HG02943 (cell line): Measurements from ENCODE around the gene SETD3.

Source experiments
- ATAC-seq: cut with Tn5 transposase; IDR thresholded peaks from one replicate; pipeline ENCODE4 v1.9.1; 2021; ENCODE audit warnings: mild to moderate bottlenecking, low read depth, moderate library complexity; ENCODE audit not compliant: unreplicated experiment

The SETD3 gene

DNA sequence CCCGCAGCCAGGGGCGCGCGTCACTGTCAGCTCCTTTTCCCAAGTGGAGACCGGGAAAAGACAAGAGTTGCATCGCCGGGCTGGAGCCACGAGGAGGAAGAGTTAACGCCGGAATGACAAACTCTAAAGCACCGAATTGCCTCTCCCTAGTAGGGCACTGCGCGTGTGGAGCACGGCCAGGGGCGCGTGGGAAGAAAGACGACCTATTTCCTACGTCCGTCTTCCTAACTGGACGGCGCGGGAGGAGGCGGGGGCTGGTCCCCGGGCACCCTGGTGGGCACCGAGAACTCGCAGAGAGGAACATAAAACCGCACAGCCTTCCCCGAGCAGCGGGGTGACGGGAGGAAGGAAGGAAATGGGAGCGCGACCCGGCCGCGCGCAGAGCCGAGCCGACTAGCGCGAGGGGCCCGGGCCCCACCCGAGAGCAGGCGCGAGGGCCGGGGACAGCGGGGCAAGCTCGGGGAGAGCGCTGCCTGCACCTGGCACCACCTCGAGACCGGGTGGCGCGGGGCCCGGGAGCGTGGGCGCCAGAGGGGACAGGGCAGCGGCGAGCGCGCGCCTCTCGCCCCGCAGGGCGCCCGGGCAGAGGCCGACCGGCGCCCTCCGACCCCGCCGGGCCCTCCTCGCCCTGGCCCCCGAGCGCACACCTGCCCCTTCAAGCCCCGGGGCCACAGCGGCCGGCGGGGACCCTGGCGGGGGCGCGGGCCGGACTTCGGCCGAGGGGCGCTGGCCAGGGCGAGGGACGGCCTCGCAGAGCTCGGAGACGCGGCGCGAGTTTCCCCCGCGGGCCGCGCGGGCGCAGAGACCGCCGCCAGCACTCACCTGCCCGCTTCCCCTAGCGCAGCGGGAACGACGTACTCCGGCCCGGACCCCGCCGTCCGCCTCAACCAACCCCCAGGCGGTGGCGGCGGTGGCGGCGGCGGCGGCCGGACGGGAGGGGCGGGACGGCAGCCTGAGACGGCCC, at the start of gene SETD3:
Gene SETD3, minus strand, starts transcription at position 954 of the 964 bp plus-strand sequence. CDS start 15,054 bp downstream, outside the sequence.
- peak; percentile 6 for ATAC-seq

DNA sequence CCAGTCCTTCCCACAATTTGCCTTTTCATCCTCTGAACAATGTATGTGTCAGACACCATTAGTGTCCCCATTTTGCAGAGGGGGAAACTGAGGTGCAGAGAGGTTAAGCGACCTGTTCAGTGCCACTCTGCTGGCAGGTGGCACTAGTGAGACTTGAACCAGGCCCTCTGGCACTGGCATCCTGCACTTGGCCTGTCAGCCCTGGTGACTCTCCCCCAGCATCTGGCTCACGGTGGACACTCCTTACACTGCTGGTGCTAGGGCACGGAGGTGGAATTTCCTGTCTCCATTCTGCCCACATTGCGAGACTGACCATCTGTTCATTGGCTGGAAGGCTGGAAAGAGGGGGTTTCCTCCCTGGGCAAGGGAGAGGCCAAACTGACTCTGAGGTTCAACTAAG, 49.2 kb upstream of the SETD3 start:
- no peak for ATAC-seq

DNA sequence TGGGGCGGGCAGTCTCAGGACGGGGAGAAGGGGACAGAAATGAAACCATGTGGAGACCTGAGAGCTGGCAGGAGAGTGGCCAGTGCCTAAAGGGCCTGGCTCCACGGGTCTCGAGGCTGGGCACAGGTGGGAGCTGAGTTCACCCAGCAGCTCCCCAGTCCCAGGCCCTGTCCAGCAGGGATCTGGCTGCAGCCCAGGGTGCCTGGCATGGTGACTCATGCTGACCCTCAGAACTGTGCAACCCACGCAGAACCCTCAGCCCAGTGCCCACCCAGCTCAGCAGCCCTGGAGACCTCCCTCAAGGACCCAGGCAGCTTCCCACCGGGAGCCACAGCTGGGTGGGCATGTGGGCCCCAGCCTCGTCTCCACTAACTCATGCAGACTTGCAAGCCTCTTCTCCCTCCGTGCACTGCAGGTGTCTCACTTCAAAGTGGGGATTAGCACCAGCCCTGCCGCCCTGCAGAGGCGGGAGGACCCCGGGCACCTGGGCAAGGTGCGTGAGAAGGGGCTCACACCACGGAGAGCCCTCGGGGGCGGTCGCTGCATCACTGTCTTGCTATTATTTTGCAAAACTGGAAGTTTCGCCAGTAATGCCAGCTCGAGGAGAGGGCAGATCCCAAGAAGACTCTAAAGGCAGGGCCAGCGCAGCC, 46.9 kb upstream of the SETD3 start:
- ATAC-seq, result no peak

DNA sequence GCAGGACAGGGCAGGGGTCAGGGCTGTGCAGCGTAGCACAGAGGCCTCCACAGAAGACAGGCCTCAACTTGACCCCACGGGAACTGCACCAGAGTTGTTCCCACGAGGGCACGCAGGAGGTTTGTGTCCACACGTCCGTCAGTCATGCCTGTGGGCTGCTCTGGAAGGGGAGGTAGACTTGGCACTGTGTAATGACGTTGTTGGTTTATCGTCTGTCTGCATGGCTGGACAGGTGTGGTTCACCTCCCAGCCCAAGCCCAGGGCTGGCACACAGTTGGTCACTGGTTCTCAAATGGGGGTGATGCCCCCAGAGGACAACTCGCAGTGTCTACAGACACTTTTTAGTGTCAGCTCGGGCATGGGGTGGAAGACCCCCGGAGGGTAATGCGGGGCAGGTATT, 46.4 kb upstream of the SETD3 start:
- no peak for ATAC-seq

DNA sequence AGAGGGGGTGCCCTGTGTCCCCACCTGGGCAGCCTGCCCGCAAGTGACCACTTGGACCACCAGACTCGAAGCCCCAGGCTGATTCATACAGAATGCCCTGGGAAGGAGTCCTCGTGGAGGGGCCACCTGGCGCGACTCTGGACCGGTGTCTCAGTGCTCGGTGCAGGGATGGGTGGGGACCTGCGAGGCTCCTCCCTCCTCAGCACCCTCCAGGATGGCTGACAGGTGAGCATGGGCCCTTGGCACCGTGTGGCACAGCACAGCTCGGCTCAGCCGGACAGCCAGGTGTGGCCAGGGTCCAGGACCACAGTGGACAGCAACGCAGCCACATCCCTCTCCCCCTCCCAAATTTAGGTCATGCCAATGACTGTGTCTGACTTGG, 45.0 kb upstream of the SETD3 start:
- no peak for ATAC-seq

DNA sequence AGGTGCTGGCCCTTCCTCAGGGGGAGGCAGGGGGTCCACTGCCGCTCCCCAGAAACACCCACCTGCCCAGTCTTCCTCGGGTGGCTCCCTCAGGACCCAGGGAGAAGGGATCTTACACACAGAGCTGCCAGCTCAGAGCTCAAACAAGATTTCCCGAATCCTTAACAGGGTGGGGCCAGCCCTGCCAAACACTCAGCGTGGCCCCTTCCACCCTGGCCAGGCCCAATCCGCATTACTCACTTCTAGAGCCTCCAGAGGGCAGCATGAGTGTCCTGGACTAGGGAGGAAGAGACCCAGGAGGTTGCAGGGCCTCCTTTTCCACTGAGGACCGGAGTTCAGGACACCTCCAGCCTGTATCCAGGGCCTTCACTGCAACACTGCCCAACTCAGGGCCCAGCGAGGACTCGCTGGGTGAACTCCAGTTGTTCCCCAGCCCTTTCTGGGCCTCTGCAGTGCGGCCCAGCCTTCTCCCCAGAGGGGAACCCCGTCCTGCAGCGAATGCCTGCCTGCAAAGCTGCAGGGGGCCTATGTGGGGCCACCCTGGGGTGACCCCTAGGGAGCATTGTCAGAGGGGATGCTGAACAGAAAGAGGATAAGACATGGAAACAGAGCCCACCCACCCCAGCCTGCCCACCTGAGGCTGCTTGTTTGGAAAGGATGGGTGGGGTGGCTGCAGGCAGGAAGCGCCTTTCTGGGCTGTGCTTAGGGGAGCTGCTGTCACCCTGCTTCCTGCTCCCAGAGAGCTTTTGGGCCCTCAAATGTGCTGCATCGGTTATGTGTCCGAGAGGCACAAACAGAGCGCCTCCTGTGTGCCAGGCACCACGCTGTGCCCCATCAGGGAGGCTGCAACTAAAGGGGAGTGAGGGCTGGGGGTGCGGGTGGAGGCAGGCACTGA, 44.4 kb upstream of the SETD3 start:
- no peak for ATAC-seq

DNA sequence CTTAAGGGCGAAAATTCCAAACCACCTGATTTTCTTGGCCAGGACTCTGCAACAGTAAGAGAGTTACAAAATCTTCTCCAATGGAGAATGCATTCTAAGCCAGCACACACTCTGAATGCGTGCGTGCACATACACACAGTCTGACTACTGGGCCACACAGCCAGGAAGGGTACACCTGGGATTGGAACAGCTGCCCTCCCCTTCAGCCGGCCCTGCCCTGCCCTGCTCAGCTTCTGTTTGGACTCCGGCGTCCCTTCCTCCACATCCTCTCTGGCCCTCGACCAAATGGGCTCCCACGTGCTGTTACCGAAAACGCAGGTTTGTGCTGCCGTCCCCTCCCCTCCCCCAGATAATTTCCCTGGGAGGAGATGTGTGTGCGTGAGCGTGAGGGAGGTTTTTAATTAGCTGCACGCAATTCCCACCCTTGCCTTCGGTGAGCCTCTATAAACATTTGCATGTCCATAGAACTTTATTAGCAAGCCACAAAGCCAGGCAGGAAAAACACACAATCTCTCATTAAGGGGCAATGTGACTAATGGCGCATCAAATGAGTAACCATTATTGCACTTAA, 43.5 kb upstream of the SETD3 start:
- ATAC-seq, result no peak

DNA sequence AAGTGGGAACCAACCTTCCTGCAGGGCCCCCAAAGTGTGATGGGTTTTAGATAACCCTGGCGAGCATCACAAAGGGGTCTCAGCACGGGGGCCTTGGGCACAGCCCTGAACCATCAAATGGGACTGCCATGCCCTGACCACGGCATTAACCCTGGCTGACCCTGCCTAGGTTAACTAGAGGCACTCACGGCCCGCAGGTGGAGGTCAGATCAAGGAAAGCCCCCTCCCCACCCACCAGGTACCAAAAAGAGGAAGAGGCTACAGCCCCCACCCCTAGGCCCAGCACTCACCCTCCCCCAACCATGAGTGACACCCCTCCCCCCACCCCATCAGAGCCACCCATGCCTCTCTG, 43.0 kb upstream of the SETD3 start:
- no peak for ATAC-seq

DNA sequence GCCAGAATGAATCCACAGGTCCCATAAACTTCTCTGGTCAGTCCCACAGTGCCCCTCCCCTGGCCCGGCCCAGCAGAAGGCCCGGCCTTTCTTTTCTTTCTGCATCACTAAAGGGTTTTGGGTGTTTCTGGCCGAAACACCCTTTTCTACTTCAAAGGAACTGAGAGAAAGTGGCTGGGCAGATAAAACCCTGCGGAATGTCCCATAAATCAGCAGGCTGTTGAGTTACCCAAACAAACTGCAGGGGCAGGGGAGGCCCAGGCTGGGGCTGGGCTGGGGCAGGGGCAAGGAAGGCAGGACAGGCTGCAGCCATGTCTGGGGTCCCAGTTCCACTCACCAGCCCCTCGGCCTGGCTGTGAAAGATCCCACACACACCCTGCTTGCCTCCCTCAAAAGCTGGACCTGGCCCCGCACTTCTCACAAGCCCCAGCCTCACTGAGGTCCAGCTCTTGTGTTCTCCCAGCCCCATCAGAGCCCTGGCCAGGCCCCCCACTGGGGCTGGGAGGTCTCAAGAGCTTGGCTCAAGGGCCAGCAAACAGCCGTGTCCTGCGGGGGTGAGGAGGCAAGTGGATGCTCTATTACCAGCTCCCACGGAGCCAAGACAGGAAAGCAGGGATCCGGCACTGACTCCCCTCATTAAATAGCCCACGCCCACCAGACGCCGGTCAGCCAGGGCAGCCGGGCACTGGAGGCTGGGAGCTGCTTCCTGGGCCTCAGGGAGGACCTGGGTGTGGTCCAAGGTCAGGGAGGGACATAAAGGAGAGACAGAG, 42.5 kb upstream of the SETD3 start:
- ATAC-seq, result no peak

DNA sequence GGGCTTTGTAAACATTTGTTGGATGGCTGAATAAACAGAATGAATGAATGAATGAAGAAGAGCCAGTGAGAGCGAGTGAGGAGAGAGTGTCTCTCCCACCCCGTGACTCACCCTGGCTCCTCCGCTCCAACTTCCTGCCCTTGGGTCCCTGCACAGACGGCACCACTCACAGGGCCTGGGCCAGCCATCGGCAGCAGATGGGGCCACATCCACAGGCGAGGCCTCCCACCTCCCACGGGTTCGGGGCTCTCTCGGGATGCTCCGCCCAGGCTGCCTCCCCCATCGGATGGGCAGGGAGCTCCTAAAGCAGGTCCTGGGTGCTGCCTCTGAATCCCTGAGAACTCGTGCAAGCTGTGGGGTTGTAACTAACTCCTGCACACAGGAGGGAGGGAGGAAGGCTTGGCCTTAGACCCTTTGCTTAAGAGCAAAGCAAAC, 41.8 kb upstream of the SETD3 start:
- no peak for ATAC-seq

DNA sequence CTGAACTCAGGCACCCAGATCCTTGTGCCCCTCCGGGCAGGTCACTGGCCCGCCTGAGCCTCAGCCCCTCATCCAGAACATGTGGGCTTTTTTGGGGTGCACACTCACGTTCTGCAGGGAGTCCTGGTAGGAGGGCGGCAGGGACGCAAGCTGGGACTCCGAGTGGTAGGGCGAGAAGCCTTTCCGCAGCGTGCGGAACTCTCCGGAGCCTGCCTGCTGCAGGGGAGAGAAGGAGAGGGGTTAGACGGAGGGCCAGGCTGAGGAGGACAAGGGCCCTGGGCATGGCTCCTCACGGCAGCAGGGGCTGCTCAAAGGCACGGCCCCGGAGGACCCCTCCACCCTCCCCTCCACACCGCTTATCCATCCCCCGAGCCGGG, 41.4 kb upstream of the SETD3 start:
- no peak for ATAC-seq

DNA sequence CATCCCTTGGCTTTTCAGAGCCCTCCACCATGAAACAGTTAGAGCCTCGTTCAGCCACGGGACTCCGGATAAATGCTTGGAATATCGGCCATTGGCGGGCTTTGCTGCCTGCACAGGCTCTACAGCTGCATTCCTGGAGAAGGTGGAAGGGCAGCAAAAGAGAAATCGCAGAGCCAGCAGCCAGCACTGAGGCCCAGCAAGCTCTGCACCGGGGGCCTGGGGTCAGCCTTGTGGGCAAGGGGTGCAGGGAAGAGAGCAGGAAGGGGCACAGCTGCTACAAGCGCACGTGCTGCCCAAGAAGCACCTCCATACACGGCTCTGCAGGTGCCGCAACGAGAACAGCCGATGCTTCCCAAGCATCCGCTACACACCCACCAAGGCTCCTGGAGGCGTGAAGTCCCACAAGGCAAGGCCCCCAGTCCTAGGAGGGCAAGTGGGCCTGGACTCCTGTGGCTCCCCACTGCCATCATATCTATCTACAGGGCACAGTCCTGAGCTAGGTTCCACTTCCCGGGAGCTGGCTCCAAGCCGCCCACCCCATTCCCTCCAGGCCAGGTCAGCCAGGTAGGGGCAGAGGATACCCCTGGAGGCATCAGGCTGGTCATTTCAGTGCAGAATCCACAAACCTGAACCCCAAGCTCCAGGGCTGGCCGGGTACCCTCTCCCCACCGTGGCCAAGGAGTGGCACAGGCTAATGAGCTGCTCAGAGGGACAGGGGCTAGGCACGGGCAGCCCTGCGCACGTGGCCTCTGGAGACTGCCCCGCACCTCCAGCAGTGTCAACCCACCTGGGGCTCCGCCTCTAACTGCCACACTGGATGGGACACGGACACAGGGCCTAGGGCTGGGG, 40.7 kb upstream of the SETD3 start:
- ATAC-seq, result no peak

DNA sequence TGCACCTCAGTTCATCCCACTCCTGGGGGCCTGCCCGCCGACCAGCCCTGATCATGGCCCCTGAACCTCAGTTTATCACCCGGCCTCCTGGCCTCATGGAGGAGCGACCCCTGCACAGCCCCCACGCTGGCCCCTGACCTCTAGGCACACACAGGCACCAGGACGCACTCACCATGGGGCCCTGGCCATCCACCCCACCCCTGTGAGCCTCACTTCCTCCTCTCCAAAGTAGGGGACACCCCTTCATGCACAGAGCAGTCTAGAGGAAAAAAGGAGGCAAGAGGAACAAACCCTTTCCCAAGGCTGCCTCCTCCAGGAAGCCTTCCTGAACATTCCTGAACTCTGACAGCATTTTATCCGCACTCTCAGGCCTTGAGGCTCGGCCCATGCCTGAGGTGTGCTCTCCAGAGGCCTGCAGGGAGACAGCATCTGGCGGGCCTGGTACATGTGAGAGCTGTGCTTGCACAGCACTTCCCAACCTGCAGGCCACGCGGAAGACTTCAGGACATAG, 40.0 kb upstream of the SETD3 start:
- ATAC-seq, result no peak

DNA sequence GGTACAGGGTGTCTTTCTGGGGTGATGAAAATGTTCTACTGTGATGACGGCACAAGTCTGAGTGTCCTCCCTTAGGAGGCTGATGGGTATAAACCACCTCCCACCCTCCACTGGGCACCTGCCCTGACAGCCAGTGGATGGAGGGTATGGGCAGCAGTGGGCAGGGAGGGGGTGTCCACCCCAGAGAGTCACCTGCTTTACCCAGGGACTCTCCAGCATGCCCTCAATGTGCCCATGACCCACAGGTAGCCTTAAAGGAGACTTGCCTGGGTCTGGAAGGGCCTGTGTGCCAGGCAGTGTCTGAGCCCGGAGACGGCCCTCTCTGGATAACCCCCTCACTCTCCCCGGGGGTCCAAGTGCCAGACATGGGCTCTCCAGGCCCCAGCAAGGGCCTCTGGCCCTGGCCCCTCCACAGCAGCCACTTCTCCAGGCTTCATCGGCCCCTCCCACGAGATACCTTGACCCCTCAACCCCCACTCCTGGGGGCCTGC, 39.3 kb upstream of the SETD3 start:
- no peak for ATAC-seq

DNA sequence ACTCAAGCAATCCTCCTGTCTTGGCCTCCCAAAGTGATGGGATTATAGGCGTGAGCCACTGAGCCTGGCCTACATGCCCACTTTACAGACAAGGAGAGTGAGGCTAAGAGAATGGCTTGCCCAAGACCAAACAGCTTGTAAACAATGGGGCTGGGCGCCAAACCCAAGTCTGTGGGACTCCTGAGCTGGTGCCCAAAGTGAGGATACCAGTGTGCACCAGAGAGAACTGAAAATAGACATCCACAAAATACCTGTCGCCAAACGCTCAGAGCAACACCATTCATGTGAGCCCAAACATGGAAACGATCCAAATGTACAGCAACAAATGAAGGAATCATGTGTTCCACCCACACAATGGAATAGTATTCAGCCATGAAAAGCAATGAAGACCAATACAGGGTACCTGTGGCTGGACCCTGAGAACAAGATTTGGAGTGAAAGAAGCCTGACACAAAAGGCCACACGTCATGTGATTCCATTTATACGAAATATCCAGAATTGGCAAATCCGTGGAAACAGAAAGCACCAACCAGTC, 38.8 kb upstream of the SETD3 start:
- no peak for ATAC-seq

DNA sequence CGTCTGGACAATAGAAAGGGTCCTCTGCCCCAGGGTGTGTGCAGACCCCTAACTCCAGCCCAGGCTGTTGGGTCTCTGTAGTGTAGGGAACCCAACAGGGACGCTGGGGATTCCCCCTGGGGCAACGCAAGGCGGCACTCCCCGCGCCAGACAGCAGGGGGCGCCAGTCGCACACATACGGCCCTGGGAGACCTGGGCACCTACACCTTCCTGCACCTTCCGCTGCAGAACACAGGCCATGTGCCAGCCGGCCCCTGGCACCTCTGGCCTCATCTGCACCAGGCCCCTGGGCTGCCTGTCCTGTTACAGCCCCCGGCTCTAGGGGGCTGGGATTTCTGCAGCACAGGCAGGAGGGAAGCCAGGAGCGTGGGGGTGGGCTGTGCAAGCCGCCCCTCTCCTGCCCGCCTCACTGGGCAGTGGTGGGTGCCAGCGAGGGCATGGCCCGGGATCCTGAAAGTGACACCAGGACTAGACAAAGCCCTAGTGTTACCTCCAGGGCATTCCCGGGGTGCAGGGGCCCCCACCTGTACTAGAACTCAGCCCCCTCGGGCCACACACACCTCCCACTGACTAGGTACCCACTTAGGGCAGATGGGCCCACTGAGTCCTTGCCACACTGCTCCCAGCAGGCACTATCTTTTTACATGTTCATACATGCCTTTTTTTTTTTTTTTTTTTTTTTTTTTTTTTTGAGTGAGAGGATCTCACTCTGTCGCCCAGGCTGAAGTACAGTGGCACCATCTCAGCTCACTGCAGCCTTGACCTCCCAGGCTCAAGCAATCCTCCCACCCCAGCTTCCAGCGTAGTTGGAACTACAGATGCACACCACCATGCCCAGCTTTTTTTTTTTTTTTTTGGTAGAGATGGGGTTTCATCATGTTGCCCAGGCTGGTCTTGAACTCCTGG, 38.0 kb upstream of the SETD3 start:
- ATAC-seq, result peak; percentile 57

DNA sequence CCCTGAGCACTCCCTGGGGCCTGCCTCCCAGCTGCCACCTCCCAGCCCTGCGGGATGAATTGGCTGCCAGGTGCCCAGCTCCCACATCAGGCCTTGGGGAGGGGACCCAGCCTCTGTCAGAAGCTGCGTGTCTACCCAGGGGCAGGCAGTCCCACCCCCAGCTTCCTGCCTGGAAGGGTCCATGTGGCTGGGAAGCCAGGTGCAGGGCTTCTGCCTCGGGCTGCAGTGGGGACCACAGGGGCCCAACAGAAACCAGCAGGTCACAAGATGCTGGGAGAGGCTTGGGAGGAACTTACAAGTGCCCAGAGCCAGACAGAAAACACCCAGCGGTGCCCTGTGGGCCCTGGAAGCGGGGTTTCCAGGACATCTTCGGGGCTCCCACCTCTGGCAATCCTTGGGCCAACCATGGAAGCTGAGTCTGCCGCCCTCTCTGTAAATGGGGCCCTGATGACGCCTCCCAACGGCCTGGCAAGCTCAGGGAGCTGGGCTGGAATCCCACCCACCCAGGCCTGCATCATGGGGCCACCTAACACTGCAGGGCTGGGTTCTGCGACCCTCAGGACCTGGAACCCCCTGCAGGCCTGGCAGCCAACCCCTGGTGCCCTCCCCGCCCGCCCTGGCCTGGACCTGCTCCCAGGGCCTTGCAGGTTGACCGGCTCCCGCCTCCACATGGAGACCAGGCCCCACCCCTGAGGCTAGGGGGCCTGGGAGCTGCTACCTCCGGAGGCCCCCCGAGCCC, 37.2 kb upstream of the SETD3 start:
- ATAC-seq, result no peak
